ENCODE measurements around the gene RAB3IL1. TPM values are rescaled to one million over a fixed set of nuclear protein-coding genes. Genes with fewer than 3 reads are reported as not detected.
A peak's percentile ranks its signal among the peaks of the same experiment; 100 is the strongest.

RAB3IL1 gene
- total and polyA plus RNA-seq, 9 of the 15 experiments (the other 6 are each of a cell fraction or from before 2014, with no cell fraction given) = 0.15 to 42.6 (median 15.5) TPM

- TF ChIP-seq CREM (IDR thresholded peaks at IDR 0.05; ENCODE audit: low read depth) (peak; percentile 64), NR0B1 (IDR thresholded peaks at IDR 0.05; ENCODE audit: partially characterized antibody) (no peak), RBM15 (IDR thresholded peaks at IDR 0.05; ENCODE audit: insufficient read depth, low read length) (no peak), ID3 (CRISPR knock-in tag; IDR thresholded peaks at IDR 0.05) (no peak), ID3 (tag; IDR thresholded peaks at IDR 0.05) (0 out of 2 replicates have a peak, but pooled peaks have one; percentile 17), CXXC5 (CRISPR knock-in tag; IDR thresholded peaks at IDR 0.05) (peak; percentile 22; the same call in 1 of the 2 replicates), DPF2 (IDR thresholded peaks at IDR 0.05) (0 out of 2 replicates have a peak, but pooled peaks have one; percentile 12), JUN (IDR thresholded peaks at IDR 0.05; ENCODE audit: borderline replicate concordance, low read depth, low read length) (no peak), JUN (CRISPR knock-in tag; IDR thresholded peaks at IDR 0.05; ENCODE audit: borderline replicate concordance) (no peak), ZBTB11 (CRISPR knock-in tag; IDR thresholded peaks at IDR 0.05) (0 out of 6 replicates have a peak, but pooled peaks of 1 of the 3 experiments have one; percentile 17), NR2F6 (CRISPR knock-in tag; IDR thresholded peaks at IDR 0.05) (no peak)
Observed at GRCh38 chr11:61923166-61924063, 6.0 kb upstream of the RAB3IL1 start (continued).

Measured in K562 (cell line).